ENCODE results near the gene ASS1. TPM values are rescaled to one million over a fixed set of nuclear protein-coding genes. Genes with fewer than 3 reads are reported as not detected.

The ASS1 gene
- total RNA-seq, result 44.2 and 225 TPM in 2 replicates

DNA sequence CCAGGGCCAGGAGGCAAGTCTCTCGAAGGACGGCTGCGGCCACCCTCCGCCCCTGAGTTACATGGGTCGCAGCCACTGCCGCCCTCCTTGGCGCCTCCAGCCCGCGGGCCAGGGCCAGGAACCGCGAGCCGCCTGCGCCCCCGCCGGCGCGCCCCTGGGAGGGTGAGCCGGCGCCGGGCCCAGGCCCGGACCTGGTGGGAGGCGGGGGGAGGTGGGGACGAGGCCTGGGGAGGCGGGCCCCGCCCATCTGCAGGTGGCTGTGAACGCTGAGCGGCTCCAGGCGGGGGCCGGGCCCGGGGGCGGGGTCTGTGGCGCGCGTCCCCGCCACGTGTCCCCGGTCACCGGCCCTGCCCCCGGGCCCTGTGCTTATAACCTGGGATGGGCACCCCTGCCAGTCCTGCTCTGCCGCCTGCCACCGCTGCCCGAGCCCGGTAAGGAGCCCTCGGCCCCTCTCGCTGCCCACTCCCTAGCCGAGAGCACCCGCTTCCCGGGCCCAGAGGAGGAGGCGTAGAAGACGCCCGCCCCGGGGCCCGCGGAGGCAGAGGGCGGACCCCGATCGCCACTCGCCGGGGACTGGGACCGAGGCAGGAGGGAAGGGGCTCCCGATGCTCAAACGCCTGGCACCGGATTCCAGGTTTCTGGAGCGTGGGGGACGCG, at the start of gene ASS1:
Gene ASS1 (plus strand): TSS at position 397 of the 657 bp plus-strand sequence. CDS start 7,268 bp downstream, outside the sequence.

Other genes with a start within 250 kb of the ASS1 start
- under 0.01 and 0.17 TPM in 2 replicates for gene HMCN2, start 179.2 kb upstream of the ASS1 start, total RNA-seq
- gene FUBP3, start 134.6 kb downstream of the ASS1 start, total RNA-seq, result 32.0 and 43.0 TPM in 2 replicates
- not detected in 2 replicates for gene PRDM12, start 219.6 kb downstream of the ASS1 start, total RNA-seq
- 23.2 and 38.4 TPM in 2 replicates for gene EXOSC2, start 248.8 kb downstream of the ASS1 start, total RNA-seq